HFF-Myc (cell line): ENCODE data around the gene ADPRS.

ENCODE experiments used
- DNase-seq: peaks from one replicate; pipeline ENCODE4 v3.0.0-alpha.2; 2011; ENCODE audit warnings: low read depth; ENCODE audit errors: extremely low read depth
- H3K4me3 ChIP-seq: replicated peaks from 2 replicates; pipeline ENCODE4 v1.5.1; 2011; ENCODE audit warnings: low read depth, mild to moderate bottlenecking, control low read depth, low read length
- CTCF ChIP-seq: IDR thresholded peaks from 2 replicates; pipeline ENCODE4 v1.5.1; 2012; ENCODE audit warnings: mild to moderate bottlenecking, low read depth, low read length, control low read depth; ENCODE audit errors: missing control alignments

The ADPRS gene

GRCh38 chr1:36115200-36115669 is 26.5 kb downstream of the ADPRS start:
- H3K4me3 ChIP-seq: peak overlapping the region; percentile 7; the same call in 1 of the 2 replicates
- DNase-seq: peak; percentile 55
- TF ChIP-seq CTCF: no peak

GRCh38 chr1:36115931-36116330 is 27.2 kb downstream of the ADPRS start:
- no peak for DNase-seq
- no peak for TF ChIP-seq CTCF
- no peak overlapping the region for H3K4me3 ChIP-seq

DNA sequence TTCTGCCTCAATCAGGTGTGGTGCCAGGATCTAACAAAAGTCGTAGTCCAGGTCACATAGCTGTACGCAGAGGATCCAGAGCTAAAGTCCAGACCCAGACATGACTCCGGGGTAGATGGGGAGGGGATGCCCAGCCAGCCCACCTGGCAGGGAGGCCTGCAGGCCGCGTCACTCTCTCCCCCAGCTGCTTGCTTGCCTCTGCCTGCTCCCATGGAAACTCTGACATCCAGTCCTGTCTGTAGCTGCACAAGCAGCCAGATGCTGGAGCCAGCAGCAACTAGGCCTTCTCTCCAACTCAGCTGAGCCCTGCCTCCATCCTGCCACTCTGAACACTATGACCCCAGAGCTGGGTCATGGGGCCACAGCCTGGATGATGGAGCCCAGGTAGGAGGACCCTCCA is 28.2 kb downstream of the ADPRS start:
- H3K4me3 ChIP-seq: no peak overlapping the region
- no peak for DNase-seq
- no peak for TF ChIP-seq CTCF

- no peak for DNase-seq
- no peak for TF ChIP-seq CTCF
- no peak overlapping the region for H3K4me3 ChIP-seq
These were observed 29.9 kb downstream of the ADPRS start for GRCh38 chr1:36118447-36119204.

- no peak for TF ChIP-seq CTCF
- H3K4me3 ChIP-seq: no peak overlapping the region
- DNase-seq: no peak
These were observed 30.8 kb downstream of the ADPRS start for GRCh38 chr1:36119456-36119855.

DNA sequence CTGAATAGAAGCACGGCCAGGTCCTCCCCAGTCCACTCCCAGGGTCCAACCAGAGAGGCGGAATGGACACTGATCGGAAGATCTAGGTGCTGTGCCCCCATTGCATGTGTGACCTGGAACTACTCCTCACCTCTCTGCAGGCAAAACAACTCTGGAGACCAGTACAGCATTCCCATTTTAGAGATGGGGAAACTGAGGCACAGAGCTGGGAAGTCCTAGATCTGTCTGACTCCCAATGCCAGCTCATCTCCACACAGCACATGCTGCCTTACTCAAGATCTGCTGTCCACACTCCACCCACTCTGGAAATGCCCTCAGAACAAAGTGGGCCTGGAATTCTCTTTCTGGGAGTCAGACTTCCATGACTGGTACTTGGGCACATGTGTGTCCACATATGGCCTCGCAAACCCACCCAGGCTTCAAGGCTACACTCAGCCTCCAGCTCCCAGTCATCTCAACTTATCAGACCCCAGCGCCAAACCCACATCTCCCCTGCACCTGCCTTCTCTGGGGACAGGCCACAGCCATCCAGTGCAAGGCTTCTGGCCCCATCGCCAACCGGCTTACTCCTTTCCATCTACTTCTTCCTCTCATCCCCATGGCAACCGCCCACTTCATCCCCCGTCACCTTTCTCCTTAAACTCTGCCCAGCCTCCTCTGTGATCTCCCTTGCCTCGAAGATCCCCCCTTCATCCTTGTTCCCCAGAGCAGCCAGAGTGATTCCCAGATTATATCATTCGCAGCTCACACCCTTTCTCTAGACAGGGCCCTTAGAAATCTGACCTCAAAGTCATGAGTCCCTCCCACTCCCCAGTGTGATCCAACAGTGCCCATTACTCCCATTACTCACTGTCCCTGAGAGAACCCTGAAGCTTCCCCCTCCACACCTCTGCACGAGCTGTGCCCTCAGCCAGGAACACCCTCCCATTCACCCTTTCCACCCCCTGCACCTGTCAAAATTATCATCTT is 33.7 kb downstream of the ADPRS start:
- H3K4me3 ChIP-seq: no peak overlapping the region
- TF ChIP-seq CTCF: no peak
- DNase-seq: no peak
